Measurements from ENCODE around the gene HLA-DOA. TPM values are rescaled to one million over a fixed set of nuclear protein-coding genes. Genes with fewer than 3 reads are reported as not detected.
A peak's percentile ranks its signal among the peaks of the same experiment; 100 is the strongest.

Gene HLA-DOA
- total RNA-seq, 1 experiment from 2014 or later, result 13.6 TPM

GRCh38 chr6:32989368-32989767 lies 20.0 kb downstream of the HLA-DOA start:
- ATAC-seq (no peak), DNase-seq (ENCODE audit: low spot score) (no peak)
- H3K27me3 Mint-ChIP-seq (ENCODE audit: low read depth), result no peaks in the 10 kb centered on the region
- POLR2A ChIA-PET, result interaction anchor here (0.9 kb wide), 1 partner anchor 17 kb away, joined by 4 read pairs; no protein-coding TSS in a partner anchor
- H3K27ac Mint-ChIP-seq, result no peak overlapping the region
- H3K4me3 Mint-ChIP-seq, result no peak overlapping the region
- no peaks in the 10 kb centered on the region for H3K36me3 Mint-ChIP-seq
- TF ChIP-seq STAT6 (CRISPR knock-in tag; conservative IDR thresholded peaks at IDR 0.05; ENCODE audit: low read depth) (no peak), KAT7 (CRISPR knock-in tag; IDR thresholded peaks at IDR 0.05; ENCODE audit: borderline replicate concordance) (no peak), MLX (CRISPR knock-in tag; IDR thresholded peaks at IDR 0.05) (no peak), NFYB (CRISPR knock-in tag; conservative IDR thresholded peaks at IDR 0.05; ENCODE audit: low read depth) (no peak), CTCF (IDR thresholded peaks at IDR 0.05) (no peak), ETV6 (CRISPR knock-in tag; IDR thresholded peaks at IDR 0.05) (no peak), NFE2L1 (CRISPR knock-in tag; IDR thresholded peaks at IDR 0.05) (no peak), E2F4 (CRISPR knock-in tag; IDR thresholded peaks at IDR 0.05; ENCODE audit: borderline replicate concordance, low read depth) (no peak)
- CTCF ChIA-PET, result no interaction called here
- peaks cover 11% of the 10 kb centered on the region for H3K4me1 Mint-ChIP-seq
- H3K9me3 Mint-ChIP-seq, result peaks cover 3% of the 10 kb centered on the region

GRCh38 chr6:32984622-32985389 lies 24.6 kb downstream of the HLA-DOA start:
- ATAC-seq, result peak; percentile 79
- peak; percentile 94 for DNase-seq (ENCODE audit: low spot score)
- no peaks in the 10 kb centered on the region for H3K9me3 Mint-ChIP-seq
- peak overlapping the region; percentile 82 for H3K27ac Mint-ChIP-seq
- POLR2A ChIA-PET, result interaction anchor here (0.6 to 6.5 kb wide), 5 partner anchors 10 to 95 kb away, joined by 3 to 146 read pairs (median 3); partner anchors contain the start of gene BRD2
- no peaks in the 10 kb centered on the region for H3K27me3 Mint-ChIP-seq (ENCODE audit: low read depth)
- peaks cover 24% of the 10 kb centered on the region for H3K36me3 Mint-ChIP-seq
- H3K4me3 Mint-ChIP-seq, result no peak overlapping the region
- H3K4me1 Mint-ChIP-seq, result peaks cover 18% of the 10 kb centered on the region
- CTCF ChIA-PET, result interaction anchor here (0.6 to 6.9 kb wide), 78 partner anchors 8 to 857 kb away, joined by 3 to 128 read pairs (median 6); partner anchors contain the start of genes ATF6B, B3GALT4, BRD2 and COL11A2
- TF ChIP-seq PRDM15 (CRISPR knock-in tag; IDR thresholded peaks at IDR 0.05), result no peak
- TF ChIP-seq ZNF121 (CRISPR knock-in tag; IDR thresholded peaks at IDR 0.05), result no peak
- no peak for TF ChIP-seq USF2 (CRISPR knock-in tag; IDR thresholded peaks at IDR 0.05)
- TF ChIP-seq ZNF423 (CRISPR knock-in tag; IDR thresholded peaks at IDR 0.05), result no peak
- no peak for TF ChIP-seq MAX (CRISPR knock-in tag; IDR thresholded peaks at IDR 0.05)
- TF ChIP-seq ATF6 (CRISPR knock-in tag; IDR thresholded peaks at IDR 0.05), result no peak
- TF ChIP-seq MLX (CRISPR knock-in tag; IDR thresholded peaks at IDR 0.05), result no peak
- no peak for TF ChIP-seq ZNF138 (CRISPR knock-in tag; conservative IDR thresholded peaks at IDR 0.05)
- TF ChIP-seq ZNF512 (CRISPR knock-in tag; IDR thresholded peaks at IDR 0.05; ENCODE audit: borderline replicate concordance), result no peak

Data from WTC11 (cell line).